GM23338 (cell line): Measurements from ENCODE around the gene WBP4. TPM values are rescaled to one million over a fixed set of nuclear protein-coding genes. Genes with fewer than 3 reads are reported as not detected.
"Not testable (repeated sequence)": the region's sequence is repeated elsewhere in the genome, so short reads cannot be mapped to it uniquely, and the experiment has no call there.

ENCODE experiments used
- ATAC-seq: fragments of 200-7000 bp; cut with Tn5 transposase; 3 replicates; pipeline ENCODE4 v1.9.1; 2020
- DNase-seq: peaks from one replicate; pipeline ENCODE4 v3.0.0-alpha.2; 2015; ENCODE audit warnings: low spot score
- H2AFZ ChIP-seq: fragments of 200-600 bp; sonication (generic); 2 replicates; pipeline ENCODE4 v1.8.0; 2016; ENCODE audit warnings: antibody characterized with exemption, mild to moderate bottlenecking, moderate library complexity
- H3F3A ChIP-seq: fragments of 200-600 bp; sonication (generic); replicated peaks from 2 replicates; pipeline ENCODE4 v1.8.0; 2017; ENCODE audit warnings: antibody characterized with exemption, mixed run types, low read depth
- H3K27ac ChIP-seq: fragments of 200-600 bp; sonication (generic); 2 replicates; pipeline ENCODE4 v1.6.1; 2016; ENCODE audit warnings: low read depth
- H3K27me3 ChIP-seq: fragments of 200-600 bp; sonication (generic); 2 replicates; pipeline ENCODE4 v1.8.0; 2016; ENCODE audit warnings: mild to moderate bottlenecking, mixed run types, moderate library complexity; ENCODE audit not compliant: insufficient read depth
- H3K36me3 ChIP-seq: fragments of 200-600 bp; sonication (generic); 2 replicates; pipeline ENCODE4 v1.8.0; 2016; ENCODE audit warnings: mild to moderate bottlenecking; ENCODE audit not compliant: insufficient read depth
- H3K4me1 ChIP-seq: fragments of 200-600 bp; sonication (generic); 2 replicates; pipeline ENCODE4 v1.8.0; 2016; ENCODE audit warnings: mild to moderate bottlenecking, moderate library complexity; ENCODE audit not compliant: insufficient read depth
- H3K4me2 ChIP-seq: fragments of 200-600 bp; sonication (generic); 2 replicates; pipeline ENCODE4 v1.7.1; 2017; ENCODE audit warnings: mixed run types
- H3K4me3 ChIP-seq: fragments of 200-600 bp; sonication (generic); 2 replicates; pipeline ENCODE4 v1.6.1; 2016; ENCODE audit warnings: mixed run types
- H3K79me2 ChIP-seq: fragments of 200-600 bp; sonication (generic); replicated peaks from 2 replicates; pipeline ENCODE4 v1.8.0; 2017; ENCODE audit warnings: mild to moderate bottlenecking; ENCODE audit not compliant: insufficient read depth
- H3K9me2 ChIP-seq: fragments of 200-600 bp; sonication (generic); 2 replicates; pipeline ENCODE4 v1.8.0; 2017; ENCODE audit not compliant: insufficient read depth
- H4K20me1 ChIP-seq: fragments of 200-600 bp; sonication (generic); replicated peaks from 2 replicates; pipeline ENCODE4 v1.8.0; 2017; ENCODE audit warnings: mild to moderate bottlenecking; ENCODE audit not compliant: insufficient read depth
- H3K27ac Mint-ChIP-seq: 2 replicates; pipeline ENCODE4 v1.8.0; 2020; ENCODE audit warnings: inconsistent platforms, mild to moderate bottlenecking, moderate library complexity, mixed read lengths
- H3K27me3 Mint-ChIP-seq: 3 replicates; pipeline ENCODE4 v1.8.0; 2022; ENCODE audit warnings: low read depth, mild to moderate bottlenecking, moderate library complexity, mixed read lengths, inconsistent platforms; ENCODE audit not compliant: insufficient read depth, poor library complexity
- H3K36me3 Mint-ChIP-seq: 3 replicates; pipeline ENCODE4 v1.8.0; 2021; ENCODE audit warnings: low read depth, mild to moderate bottlenecking, inconsistent platforms, moderate library complexity, mixed read lengths
- H3K4me1 Mint-ChIP-seq: 3 replicates; pipeline ENCODE4 v1.8.0; 2020; ENCODE audit warnings: mild to moderate bottlenecking, inconsistent platforms, mixed read lengths
- H3K4me3 Mint-ChIP-seq: 3 replicates; pipeline ENCODE4 v1.8.0; 2021; ENCODE audit warnings: moderate library complexity, mild to moderate bottlenecking, inconsistent platforms, mixed read lengths
- H3K9me3 Mint-ChIP-seq: 3 replicates; pipeline ENCODE4 v1.8.0; 2020; ENCODE audit warnings: moderate library complexity, mild to moderate bottlenecking, inconsistent platforms, mixed read lengths
- CTCF ChIP-seq, 2 experiments: fragments of 200-600 bp in 1 of 2; sonication (generic) in 1 of 2; conservative IDR thresholded peaks; 2 replicates each; pipeline versions ENCODE4 v1.5.1 to v1.6.1; 2016 to 2017; ENCODE audit warnings: antibody characterized with exemption in 2 of 2, low read depth in 2 of 2, mild to moderate bottlenecking in 2 of 2, moderate library complexity in 1 of 2
- ETS1 ChIP-seq: IDR thresholded peaks from 2 replicates; pipeline ENCODE4 v1.6.1; 2016; ENCODE audit warnings: antibody characterized with exemption
- EZH2 ChIP-seq: fragments of 200-600 bp; sonication (generic); IDR thresholded peaks from one replicate; pipeline ENCODE4 v1.8.0; 2017; ENCODE audit warnings: antibody characterized with exemption, mild to moderate bottlenecking, low read depth; ENCODE audit not compliant: unreplicated experiment
- JUNB ChIP-seq: IDR thresholded peaks from one replicate; pipeline ENCODE4 v1.6.1; 2016; ENCODE audit warnings: antibody characterized with exemption; ENCODE audit not compliant: unreplicated experiment
- STAT1 ChIP-seq: IDR thresholded peaks from one replicate; pipeline ENCODE4 v1.6.1; 2016; ENCODE audit warnings: antibody characterized with exemption; ENCODE audit not compliant: unreplicated experiment
- ZNF114 ChIP-seq: fragments of 250-450 bp; sonication (Bioruptor Pico); IDR thresholded peaks from 2 replicates; pipeline ENCODE4 v1.5.0; 2020; ENCODE audit warnings: mild to moderate bottlenecking, moderate library complexity
- ZNF331 ChIP-seq: fragments of 250-450 bp; sonication (Bioruptor Pico); IDR thresholded peaks from 2 replicates; pipeline ENCODE4 v1.5.0; 2020; ENCODE audit warnings: low read depth, mild to moderate bottlenecking, moderate library complexity
- ZNF462 ChIP-seq: fragments of 250-450 bp; sonication (Bioruptor Pico); IDR thresholded peaks from 2 replicates; pipeline ENCODE4 v1.5.0; 2020; ENCODE audit warnings: mild to moderate bottlenecking, moderate library complexity
- polyA plus RNA-seq: library from polyadenylated mRNA; unstranded; fragments of >200 nt; fragmentation: Nextera tagmentation; extraction: Ambion mirVana; gene quantifications from 2 replicates; pipeline ENCODE4 v1.2.1, GENCODE V29; 2016
- total RNA-seq: library from RNA; depleted of rRNA; stranded (reverse); fragments of >200 nt; shearing (Covaris generic); gene quantifications from 2 replicates; pipeline ENCODE4 v1.2.3, GENCODE V29; 2014

WBP4 gene
- total and polyA plus RNA-seq, 2 experiments from 2014 or later: 7.6 to 33.8 TPM

GRCh38 chr13:41034881-41035280, 26.4 kb upstream of the WBP4 start:
- TF ChIP-seq ZNF331 (CRISPR knock-in tag) (no peak), CTCF (conservative IDR thresholded peaks at IDR 0.05; ENCODE audit: low read depth in 2 of 2) (no peak), ZNF462 (CRISPR knock-in tag) (no peak), STAT1 (no peak), ETS1 (no peak), ZNF114 (CRISPR knock-in tag) (no peak), JUNB (no peak), EZH2 (no peak)
- H3K36me3 ChIP-seq: no peaks in the 10 kb centered on the region
- no peaks in the 10 kb centered on the region for H3K27me3 ChIP-seq
- H3K27ac Mint-ChIP-seq: no peak overlapping the region
- no peaks in the 10 kb centered on the region for H3K4me1 ChIP-seq
- peaks cover 3% of the 10 kb centered on the region; the same call in 2 of the 3 replicates for H3K9me3 Mint-ChIP-seq
- H3K79me2 ChIP-seq: 0 out of 2 replicates have a peak, but pooled peaks cover 7% of the 10 kb centered on the region
- H3K4me2 ChIP-seq: no peak overlapping the region
- H3K9me2 ChIP-seq: no peaks in the 10 kb centered on the region
- no peak overlapping the region for H2AFZ ChIP-seq
- DNase-seq (no peak), ATAC-seq (no peak)
- peaks cover 9% of the 10 kb centered on the region for H3K4me1 Mint-ChIP-seq
- H3K4me3 ChIP-seq: no peak overlapping the region
- H3K27me3 Mint-ChIP-seq: no peaks in the 10 kb centered on the region
- H3F3A ChIP-seq: no peaks in the 10 kb centered on the region
- H3K27ac ChIP-seq: no peak overlapping the region
- H3K36me3 Mint-ChIP-seq: no peaks in the 10 kb centered on the region
- H3K4me3 Mint-ChIP-seq: no peak overlapping the region
- no peaks in the 10 kb centered on the region for H4K20me1 ChIP-seq

- H3K27ac Mint-ChIP-seq: not testable (repeated sequence)
Measured at GRCh38 chr13:41036557-41036956, 24.8 kb upstream of the WBP4 start.

More at GRCh38 chr13:41036557-41036956, 24.8 kb upstream of the WBP4 start:
- peaks cover 14% of the 10 kb centered on the region for H3K9me3 Mint-ChIP-seq
- not testable (repeated sequence) for H3K4me1 Mint-ChIP-seq, H3K27ac ChIP-seq, H3K4me3 Mint-ChIP-seq, H3K27me3 ChIP-seq, H3K36me3 ChIP-seq, H3K4me2 ChIP-seq, H3K36me3 Mint-ChIP-seq, H3K79me2 ChIP-seq, ATAC-seq, H4K20me1 ChIP-seq, H3F3A ChIP-seq, H3K9me2 ChIP-seq, H3K4me3 ChIP-seq, DNase-seq, H2AFZ ChIP-seq, H3K27me3 Mint-ChIP-seq, H3K4me1 ChIP-seq
